Measurements from ENCODE around the gene PTTG1IP.

DNA sequence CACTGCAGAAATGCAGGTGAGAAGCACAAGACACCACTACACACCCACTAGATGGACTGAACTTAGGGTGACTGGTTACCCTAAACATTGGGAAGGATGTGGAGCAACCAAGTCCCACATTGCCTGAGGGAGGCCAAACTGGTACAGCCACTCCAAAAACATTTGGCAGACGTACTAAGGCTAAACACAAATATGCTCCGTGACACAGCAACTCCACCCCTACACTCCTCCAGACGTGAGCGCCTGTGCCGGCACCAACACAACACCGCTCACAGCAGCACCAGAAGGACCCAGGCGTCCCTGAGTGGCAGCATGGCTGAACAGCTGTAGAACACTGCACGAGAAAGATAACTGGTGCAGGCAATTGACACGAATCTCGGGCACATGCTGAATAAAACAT is 14.7 kb downstream of the PTTG1IP start:
- TF ChIP-seq POLR2A (IDR thresholded peaks at IDR 0.05; ENCODE audit: low read depth, low read length) (no peak), TAF1 (IDR thresholded peaks at IDR 0.05; ENCODE audit: low read depth, low read length) (no peak), POLR2AphosphoS5 (IDR thresholded peaks at IDR 0.05; ENCODE audit: low read depth, low read length) (no peak), POU2F2 (IDR thresholded peaks at IDR 0.05; ENCODE audit: low read depth, low read length) (no peak), PAX5 (IDR thresholded peaks at IDR 0.05; ENCODE audit: insufficient read depth, low read length, severe bottlenecking) (no peak), SPI1 (IDR thresholded peaks at IDR 0.05; ENCODE audit: low read depth, low read length) (no peak)

All from GM12891 (cell line).